DMS 273 treated with DMSO at 0.1 percent for 48 hours (cell line): ENCODE data around the gene LLCFC1.
"Not testable (repeated sequence)": the region's sequence is repeated elsewhere in the genome, so short reads cannot be mapped to it uniquely, and the experiment has no call there.

Experiments
- DNase-seq: peaks from one replicate; lab custom pipeline; 2025; lab: John Stamatoyannopoulos, UW

Gene LLCFC1

GRCh38 chr7:142943706-142944268 lies 4.5 kb downstream of the LLCFC1 start:
- no peak for DNase-seq

GRCh38 chr7:142945001-142945400 lies 5.7 kb downstream of the LLCFC1 start:
- DNase-seq = no peak

- DNase-seq = no peak
These were observed 9.3 kb downstream of the LLCFC1 start for GRCh38 chr7:142948603-142949002.

GRCh38 chr7:142950235-142950634 lies 11.0 kb downstream of the LLCFC1 start:
- DNase-seq = no peak

GRCh38 chr7:142954680-142955268 lies 15.5 kb downstream of the LLCFC1 start:
- no peak for DNase-seq

- DNase-seq = no peak
These were observed 17.8 kb downstream of the LLCFC1 start for GRCh38 chr7:142956951-142957623.

GRCh38 chr7:142957723-142958122 lies 18.4 kb downstream of the LLCFC1 start:
- no peak for DNase-seq

- DNase-seq = no peak
These were observed 19.9 kb downstream of the LLCFC1 start for GRCh38 chr7:142959202-142959601.

- no peak for DNase-seq
These were observed 21.8 kb downstream of the LLCFC1 start for GRCh38 chr7:142960955-142961512.

GRCh38 chr7:142961595-142961972 lies 22.3 kb downstream of the LLCFC1 start:
- DNase-seq = no peak

GRCh38 chr7:142961973-142962926 lies 23.0 kb downstream of the LLCFC1 start, which contains the start of gene KEL:
Gene KEL (minus strand): TSS chr7:142962363. CDS start chr7:142962206, 157 bp downstream.
- no peak for DNase-seq

- no peak for DNase-seq
These were observed 23.7 kb downstream of the LLCFC1 start for GRCh38 chr7:142962991-142963390.

- DNase-seq = no peak
These were observed 24.7 kb downstream of the LLCFC1 start for GRCh38 chr7:142963993-142964392.

- no peak for DNase-seq
These were observed 25.4 kb downstream of the LLCFC1 start for GRCh38 chr7:142964502-142965246.

- DNase-seq = no peak
These were observed 28.9 kb downstream of the LLCFC1 start for GRCh38 chr7:142968229-142968628.

- no peak for DNase-seq
These were observed 29.9 kb downstream of the LLCFC1 start for GRCh38 chr7:142969183-142969582.

- DNase-seq = no peak
These were observed 35.3 kb downstream of the LLCFC1 start for GRCh38 chr7:142974626-142975025.

GRCh38 chr7:142978402-142978801 lies 39.1 kb downstream of the LLCFC1 start:
- not testable (repeated sequence) for DNase-seq

GRCh38 chr7:142983825-142984224 lies 44.5 kb downstream of the LLCFC1 start:
- DNase-seq = no peak

- DNase-seq = no peak
These were observed 45.0 kb downstream of the LLCFC1 start for GRCh38 chr7:142984297-142984696.
